Neural crest cell (in vitro differentiated cells): ENCODE measurements around the gene SMIM35. TPM values are rescaled to one million over a fixed set of nuclear protein-coding genes. Genes with fewer than 3 reads are reported as not detected.

Experiments
- DNase-seq: peaks from one replicate; pipeline ENCODE4 v3.0.0; 2021; ENCODE audit warnings: low read depth, mixed read lengths, low spot score
- H3K27ac Mint-ChIP-seq: one replicate; pipeline ENCODE4 v1.8.0; 2021; ENCODE audit warnings: mild to moderate bottlenecking, mixed read lengths; ENCODE audit not compliant: unreplicated experiment
- H3K27me3 Mint-ChIP-seq: 2 replicates; pipeline ENCODE4 v1.8.0; 2021; ENCODE audit warnings: low read depth, mild to moderate bottlenecking, mixed read lengths
- H3K36me3 Mint-ChIP-seq: 2 replicates; pipeline ENCODE4 v1.8.0; 2021; ENCODE audit warnings: low read depth, mild to moderate bottlenecking, mixed read lengths
- H3K4me1 Mint-ChIP-seq: 2 replicates; pipeline ENCODE4 v1.8.0; 2021; ENCODE audit warnings: mixed read lengths
- H3K4me3 Mint-ChIP-seq: one replicate; pipeline ENCODE4 v1.8.0; 2021; ENCODE audit warnings: mild to moderate bottlenecking, mixed read lengths
- H3K9me3 Mint-ChIP-seq: 2 replicates; pipeline ENCODE4 v1.8.0; 2021; ENCODE audit warnings: mixed read lengths
- total RNA-seq: library from RNA; stranded (reverse); gene quantifications from 2 replicates; pipeline ENCODE4 v1.2.1, GENCODE V29; 2021
- TF ChIP-seq, protein P1 (sequence below): fragments of 200-600 bp; sonication (generic); conservative IDR thresholded peaks from 2 replicates; pipeline ENCODE4 v1.5.0; 2021; ENCODE audit warnings: antibody characterized with exemption, mild to moderate bottlenecking

The SMIM35 gene
- total RNA-seq, 1 donor from 2014 or later: not detected

DNA sequence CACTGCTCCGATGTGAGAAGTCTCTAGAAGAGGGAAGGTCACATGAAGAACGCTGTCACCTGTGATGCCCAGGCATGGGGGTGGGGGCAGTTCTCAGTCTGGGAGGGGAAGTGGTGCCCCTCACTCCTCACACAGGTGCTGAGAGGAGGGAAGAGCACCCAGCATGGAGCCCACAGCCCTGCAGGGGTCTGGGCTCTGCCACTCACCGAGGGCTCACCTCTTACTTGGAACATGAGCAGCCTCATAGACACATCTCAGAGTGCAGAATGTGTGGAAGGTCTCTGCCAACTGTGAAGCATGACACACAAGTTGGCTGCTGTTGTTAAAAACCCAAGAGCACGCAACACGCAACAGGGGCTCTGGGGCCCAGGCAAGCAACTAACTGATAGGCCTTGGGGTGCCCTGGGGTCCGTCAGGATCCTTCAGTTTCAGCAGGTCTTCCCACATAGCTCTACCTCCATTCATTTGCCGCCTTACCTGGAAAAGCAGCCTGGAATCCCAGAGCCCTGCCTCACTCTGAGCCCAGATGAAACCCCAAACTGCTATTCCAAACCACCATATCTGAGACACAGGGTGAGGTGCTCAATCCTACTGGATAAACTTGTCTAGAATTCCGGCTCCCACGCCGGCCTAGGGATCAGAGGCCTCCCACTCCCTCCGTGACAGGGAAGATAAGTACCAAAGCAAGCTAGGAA is 27.4 kb downstream of the SMIM35 start:
- Mint-ChIP-seq H3K4me3 (no peak overlapping the region), H3K9me3 (peaks cover 5% of the 10 kb centered on the region), H3K27me3 (no peaks in the 10 kb centered on the region), H3K36me3 (no peaks in the 10 kb centered on the region), H3K4me1 (peaks cover 7% of the 10 kb centered on the region), H3K27ac (no peak overlapping the region)
- TF ChIP-seq, protein P1, sequence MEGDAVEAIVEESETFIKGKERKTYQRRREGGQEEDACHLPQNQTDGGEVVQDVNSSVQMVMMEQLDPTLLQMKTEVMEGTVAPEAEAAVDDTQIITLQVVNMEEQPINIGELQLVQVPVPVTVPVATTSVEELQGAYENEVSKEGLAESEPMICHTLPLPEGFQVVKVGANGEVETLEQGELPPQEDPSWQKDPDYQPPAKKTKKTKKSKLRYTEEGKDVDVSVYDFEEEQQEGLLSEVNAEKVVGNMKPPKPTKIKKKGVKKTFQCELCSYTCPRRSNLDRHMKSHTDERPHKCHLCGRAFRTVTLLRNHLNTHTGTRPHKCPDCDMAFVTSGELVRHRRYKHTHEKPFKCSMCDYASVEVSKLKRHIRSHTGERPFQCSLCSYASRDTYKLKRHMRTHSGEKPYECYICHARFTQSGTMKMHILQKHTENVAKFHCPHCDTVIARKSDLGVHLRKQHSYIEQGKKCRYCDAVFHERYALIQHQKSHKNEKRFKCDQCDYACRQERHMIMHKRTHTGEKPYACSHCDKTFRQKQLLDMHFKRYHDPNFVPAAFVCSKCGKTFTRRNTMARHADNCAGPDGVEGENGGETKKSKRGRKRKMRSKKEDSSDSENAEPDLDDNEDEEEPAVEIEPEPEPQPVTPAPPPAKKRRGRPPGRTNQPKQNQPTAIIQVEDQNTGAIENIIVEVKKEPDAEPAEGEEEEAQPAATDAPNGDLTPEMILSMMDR: no peak
- DNase-seq: no peak

DNA sequence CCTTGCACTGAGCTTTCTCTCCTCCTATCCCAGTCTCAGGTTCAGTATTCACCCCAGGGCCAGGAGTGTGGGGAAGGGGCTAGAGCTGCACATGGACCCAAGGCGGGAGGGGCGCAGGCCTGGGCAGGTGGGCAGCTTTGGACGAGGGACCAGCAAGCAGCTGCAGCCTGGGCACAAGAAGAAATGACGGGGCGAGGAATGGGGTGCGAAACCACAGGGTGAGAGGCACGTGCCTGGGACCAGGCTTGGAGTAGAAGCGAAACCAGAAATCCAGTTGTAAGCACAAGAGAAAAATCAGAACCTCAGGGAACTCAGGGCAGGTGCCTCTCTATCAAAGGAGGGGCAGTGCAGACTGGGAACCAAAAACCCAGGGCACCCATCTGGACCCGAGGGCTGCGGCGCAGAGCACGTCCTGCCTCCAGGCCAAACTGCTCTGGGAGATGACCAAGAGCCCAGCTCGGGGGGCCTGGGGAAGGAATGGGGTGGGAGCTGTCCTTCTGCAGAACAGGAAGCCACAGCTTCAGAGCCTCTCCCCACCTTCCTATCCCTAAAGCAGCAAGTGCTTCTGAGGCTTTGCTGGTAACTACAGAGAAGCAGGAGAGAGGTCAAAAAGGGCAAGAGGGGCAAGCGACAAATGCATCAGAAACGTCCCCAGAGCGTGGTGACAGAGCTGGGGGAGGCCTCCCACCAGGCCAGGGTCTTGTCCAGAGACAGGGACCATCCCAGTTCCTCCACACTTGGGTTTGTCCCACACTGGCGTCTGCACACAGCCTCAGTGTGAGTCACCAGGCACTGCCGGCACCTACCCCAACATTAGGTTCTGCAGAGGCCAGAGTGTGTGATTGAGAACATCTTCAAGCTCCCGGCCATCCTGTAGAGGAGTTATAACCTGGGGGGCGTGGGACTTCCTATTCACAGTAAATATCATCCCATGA is 28.2 kb downstream of the SMIM35 start:
- Mint-ChIP-seq H3K27ac (no peak overlapping the region), H3K4me1 (peaks cover 8% of the 10 kb centered on the region), H3K27me3 (no peaks in the 10 kb centered on the region), H3K4me3 (no peak overlapping the region), H3K9me3 (no peaks in the 10 kb centered on the region), H3K36me3 (no peaks in the 10 kb centered on the region)
- TF ChIP-seq, protein P1: no peak
- no peak for DNase-seq

DNA sequence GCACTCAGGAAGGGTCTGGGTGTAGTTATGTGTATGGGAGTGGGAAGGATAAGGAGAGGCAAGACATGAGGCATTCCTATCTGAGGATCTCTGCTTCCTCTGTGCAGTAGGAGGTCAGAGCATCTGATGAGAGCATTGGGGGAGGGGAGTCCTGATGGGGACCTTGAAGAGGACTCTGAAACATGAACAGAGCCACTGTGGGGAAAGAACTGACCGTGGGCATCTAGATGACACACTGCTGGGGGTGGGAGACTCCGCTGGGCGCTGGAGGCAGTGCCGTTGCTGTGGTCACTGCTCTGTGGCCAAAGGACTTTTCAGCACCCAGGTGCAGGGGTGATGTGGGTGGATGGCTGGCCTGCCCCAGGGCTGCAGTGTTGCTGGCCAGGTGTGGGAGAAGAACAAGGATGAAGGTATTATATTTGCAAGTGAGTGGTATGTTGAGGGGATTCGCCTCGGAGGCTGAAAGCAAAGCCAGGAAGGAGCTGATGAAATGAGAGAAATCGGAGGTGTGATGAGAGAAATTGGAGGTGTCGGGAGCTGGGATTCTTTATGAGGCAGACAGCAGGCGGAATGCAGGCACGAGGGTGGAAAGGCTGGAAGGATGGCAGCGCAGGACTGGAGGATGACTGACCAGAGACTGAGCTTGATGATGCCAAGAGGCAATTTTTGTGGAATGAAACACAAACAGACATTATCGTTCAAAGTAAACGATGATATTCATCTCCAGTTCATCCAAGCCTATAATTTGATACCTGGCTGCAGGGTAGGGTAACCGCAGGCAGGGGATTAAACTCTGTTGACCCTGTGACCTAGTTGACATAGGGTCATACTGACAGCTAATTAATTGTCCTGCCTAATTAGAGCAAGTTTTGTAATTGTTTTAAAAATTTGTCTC is 29.3 kb downstream of the SMIM35 start:
- peaks cover 13% of the 10 kb centered on the region for H3K4me1 Mint-ChIP-seq
- DNase-seq: no peak
- TF ChIP-seq, protein P1: no peak
- no peaks in the 10 kb centered on the region for H3K36me3 Mint-ChIP-seq
- H3K4me3 Mint-ChIP-seq: no peak overlapping the region
- H3K27me3 Mint-ChIP-seq: no peaks in the 10 kb centered on the region
- H3K9me3 Mint-ChIP-seq: no peaks in the 10 kb centered on the region
- H3K27ac Mint-ChIP-seq: peak overlapping the region; percentile 53

DNA sequence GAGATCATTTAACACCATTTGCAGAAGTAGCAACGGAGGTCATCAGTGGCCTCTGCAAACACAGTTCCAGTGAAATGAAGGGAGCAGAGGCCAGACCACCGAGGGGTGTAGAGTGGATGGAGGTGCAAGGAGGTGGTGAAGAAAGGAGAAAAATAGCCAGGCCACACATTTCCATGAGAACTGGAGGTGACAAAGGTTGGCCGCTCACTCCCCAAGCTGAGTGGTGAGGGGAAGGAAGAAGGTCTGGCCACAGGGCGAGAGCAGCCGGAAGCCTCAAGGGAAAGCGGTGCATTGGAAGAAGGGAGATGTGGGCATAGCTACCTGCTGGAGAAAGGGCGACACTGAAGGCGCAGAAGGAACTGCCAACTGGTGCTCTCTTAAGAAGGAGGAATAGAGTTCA is 30.0 kb downstream of the SMIM35 start:
- TF ChIP-seq, protein P1: no peak
- DNase-seq: no peak
- H3K27me3 Mint-ChIP-seq: no peaks in the 10 kb centered on the region
- H3K9me3 Mint-ChIP-seq: no peaks in the 10 kb centered on the region
- H3K36me3 Mint-ChIP-seq: no peaks in the 10 kb centered on the region
- H3K4me1 Mint-ChIP-seq: peaks cover 13% of the 10 kb centered on the region
- no peak overlapping the region for H3K27ac Mint-ChIP-seq
- no peak overlapping the region for H3K4me3 Mint-ChIP-seq

DNA sequence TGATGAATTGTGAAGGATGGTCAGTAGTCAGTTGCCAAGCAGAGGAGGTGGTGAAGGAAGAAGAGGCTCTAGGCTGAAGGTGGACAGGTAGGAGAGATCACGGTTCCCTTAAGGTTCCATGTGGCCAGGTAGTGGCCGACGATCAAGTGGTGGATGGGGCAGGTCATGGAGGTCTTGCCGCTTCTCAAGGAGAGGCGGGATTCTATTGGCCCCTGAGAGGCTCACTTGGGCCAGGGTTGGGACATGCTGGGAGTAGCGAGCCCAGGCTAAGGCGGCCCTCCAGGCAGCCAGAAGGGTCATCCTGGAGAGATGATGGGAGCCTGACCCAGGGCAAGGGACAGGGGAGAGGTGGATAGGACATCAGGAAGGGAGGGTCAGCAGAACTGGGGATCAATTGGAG is 30.8 kb downstream of the SMIM35 start:
- Mint-ChIP-seq H3K4me1 (peaks cover 13% of the 10 kb centered on the region), H3K9me3 (no peaks in the 10 kb centered on the region), H3K27me3 (no peaks in the 10 kb centered on the region), H3K36me3 (no peaks in the 10 kb centered on the region), H3K27ac (no peak overlapping the region), H3K4me3 (no peak overlapping the region)
- DNase-seq: no peak
- TF ChIP-seq, protein P1: no peak
